Activated CD4-positive, alpha-beta T cell treated with anti-CD3 and anti-CD28 coated beads, Interleukin-2, amount 50 U/mL, for 48 hours (primary cell): ENCODE data around the gene DRICH1.
"Not testable (repeated sequence)": the region's sequence is repeated elsewhere in the genome, so short reads cannot be mapped to it uniquely, and the experiment has no call there.

Source experiments
- DNase-seq, 2 experiments: peaks; one replicate each; pipeline ENCODE4 v3.0.0-alpha.2; 2020

Gene DRICH1

DNA sequence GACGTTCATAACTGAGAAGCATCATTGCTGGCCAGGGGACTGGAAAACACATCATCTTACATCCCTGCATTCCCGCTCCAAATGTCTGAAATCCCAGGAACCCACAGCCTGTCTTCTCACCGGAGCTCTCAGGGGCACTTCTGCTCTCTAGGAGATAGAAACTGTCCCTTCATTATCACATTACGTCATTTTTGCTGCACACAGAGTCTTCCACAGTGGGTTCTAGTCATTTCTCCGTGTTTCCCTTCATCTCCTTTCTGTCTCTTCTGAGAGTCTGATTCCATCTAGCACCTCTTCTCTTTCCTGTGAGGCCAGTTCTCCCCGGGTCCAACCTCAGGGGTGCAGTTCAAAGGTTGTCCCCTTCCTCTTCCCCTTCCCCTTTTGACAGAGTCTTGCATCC lies 36.2 kb downstream of the DRICH1 start:
- not testable (repeated sequence) for DNase-seq

DNA sequence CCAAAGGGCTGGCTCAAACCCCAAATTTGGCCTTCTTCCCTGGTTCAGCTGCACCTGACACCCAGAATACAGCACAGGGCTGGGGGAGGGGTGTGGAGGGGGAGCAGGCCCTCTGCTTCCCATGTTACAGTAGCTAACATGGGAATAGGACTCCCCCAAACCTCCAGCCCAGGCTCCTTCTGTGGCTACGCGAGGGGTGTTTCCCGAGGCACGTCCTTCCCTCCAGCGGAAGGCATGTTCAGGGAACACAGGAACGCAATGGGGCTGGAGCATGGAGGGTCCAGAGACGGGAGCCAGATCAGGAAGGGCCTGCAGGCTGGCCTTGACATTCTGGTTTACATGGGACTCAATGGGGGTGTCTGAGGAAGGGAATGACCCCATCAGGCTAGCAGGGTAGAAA lies 40.3 kb downstream of the DRICH1 start:
- DNase-seq: no peak

DNA sequence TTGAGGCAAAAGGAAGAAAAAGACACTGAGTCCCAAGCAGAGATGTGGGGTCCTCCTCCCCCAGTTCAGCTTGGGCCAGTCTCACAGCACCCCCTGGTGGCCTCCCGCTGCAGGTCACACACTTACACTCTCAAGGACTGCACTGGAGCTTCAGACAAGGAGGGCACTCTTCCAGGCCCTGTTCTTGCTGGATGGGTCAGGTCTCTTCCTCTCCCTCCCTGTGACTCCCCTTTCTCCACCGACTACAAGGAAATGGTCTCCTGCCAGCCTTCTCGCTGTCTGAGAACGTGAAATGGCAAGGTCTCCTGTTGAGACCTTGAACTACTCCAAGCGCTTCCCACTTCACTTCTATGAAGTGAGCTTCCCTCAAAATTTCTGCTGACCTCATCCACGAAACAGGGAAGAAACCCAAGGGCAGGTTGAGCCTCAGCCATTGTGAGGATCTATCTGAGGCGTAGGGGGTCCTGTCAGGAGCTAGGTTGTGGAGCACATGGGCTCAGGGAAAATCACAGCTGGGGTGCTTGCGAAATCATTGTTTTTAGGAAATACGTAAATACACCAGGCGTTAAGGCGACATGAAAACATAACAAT lies 40.8 kb downstream of the DRICH1 start:
- peak; percentile 69 to 71 for DNase-seq

DNA sequence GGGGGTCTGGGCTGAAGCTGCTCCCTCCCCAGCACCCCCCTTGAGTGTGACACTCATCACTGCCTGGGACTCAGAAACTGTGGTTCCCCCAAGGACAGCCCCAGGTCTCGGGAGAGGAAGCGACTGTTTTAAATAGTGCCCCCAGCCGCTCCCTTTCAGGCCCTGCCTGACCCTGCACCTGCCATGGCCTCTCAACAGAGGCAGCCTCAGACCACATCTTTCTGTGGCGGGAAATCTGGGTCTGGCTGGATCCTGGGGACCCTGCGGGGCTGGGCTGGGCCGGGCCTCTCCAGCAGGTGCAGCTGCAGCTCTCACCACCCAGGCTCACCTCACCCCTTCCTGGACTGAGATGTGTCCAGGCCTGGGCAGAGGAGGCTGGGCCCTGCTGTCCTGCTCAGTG lies 48.3 kb downstream of the DRICH1 start:
- DNase-seq: no peak

DNA sequence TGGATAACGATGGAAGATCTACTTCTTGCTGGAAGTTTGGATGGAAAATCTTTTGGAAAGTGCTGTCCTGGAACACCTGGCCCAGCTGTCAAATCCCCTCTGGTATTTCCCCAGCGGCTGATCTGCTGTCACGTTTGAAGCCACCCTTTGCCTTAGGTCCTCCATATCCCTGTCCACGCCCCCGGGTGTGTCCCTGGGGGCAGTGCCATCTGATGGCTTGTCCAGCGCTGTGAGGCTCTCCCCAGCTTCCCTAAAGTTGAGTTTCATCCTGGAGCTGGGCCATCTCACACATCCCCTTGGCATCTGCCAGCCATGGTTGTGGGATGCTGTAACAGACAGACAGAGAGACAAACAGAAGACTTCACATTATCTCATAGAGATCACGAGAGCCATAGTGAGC lies 49.0 kb downstream of the DRICH1 start:
- DNase-seq: no peak

DNA sequence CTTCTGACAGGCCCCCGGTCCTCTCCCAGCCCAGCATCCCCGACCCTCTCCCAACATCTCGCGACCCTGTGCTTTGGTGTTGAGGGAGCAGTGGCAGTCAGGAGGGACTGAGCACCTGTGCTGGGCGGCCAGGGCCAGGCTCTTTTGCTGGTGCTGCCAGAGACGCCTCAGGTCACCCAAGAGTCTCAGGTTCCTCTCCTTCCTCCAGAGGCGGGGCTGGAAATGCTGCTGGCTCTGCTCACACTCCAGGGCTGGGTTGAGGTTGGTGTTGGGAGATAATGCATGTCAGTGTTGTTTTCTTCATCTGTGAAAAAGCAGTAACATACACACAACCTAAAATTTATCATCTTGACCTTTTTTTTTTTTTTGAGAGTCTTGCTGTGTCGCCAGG lies 50.9 kb downstream of the DRICH1 start:
- no peak for DNase-seq

DNA sequence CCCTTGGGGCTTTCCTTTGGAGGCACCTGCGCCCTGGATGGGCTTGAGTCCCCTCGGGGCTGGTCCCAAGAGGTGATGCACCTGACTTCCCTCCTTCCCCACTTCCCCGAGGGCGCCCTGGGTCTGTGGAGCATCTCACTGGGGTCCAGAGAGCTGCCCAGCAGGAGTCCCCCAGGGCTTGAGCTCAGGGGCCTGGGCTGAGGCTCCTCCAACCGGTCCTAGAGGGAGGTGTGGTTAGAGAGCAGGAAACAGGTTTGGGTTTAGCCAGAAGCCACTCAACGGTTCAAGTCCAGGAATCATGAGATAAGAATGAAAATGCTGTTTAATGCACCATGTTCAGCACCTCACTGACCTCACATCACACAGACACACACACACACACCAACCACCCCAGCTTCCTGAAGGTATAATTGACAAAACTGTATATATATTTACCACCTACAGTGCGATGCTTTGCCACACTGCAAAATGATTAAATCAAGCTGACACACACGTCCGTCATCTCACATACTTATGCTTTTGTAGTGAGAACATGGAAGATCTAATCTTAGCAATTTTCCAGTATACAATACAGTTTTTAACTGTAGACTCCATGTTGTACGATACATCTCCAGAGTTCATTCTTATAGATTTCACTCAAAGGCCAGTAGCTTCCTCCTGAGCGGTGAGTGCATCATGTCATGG lies 51.4 kb downstream of the DRICH1 start:
- DNase-seq: no peak

DNA sequence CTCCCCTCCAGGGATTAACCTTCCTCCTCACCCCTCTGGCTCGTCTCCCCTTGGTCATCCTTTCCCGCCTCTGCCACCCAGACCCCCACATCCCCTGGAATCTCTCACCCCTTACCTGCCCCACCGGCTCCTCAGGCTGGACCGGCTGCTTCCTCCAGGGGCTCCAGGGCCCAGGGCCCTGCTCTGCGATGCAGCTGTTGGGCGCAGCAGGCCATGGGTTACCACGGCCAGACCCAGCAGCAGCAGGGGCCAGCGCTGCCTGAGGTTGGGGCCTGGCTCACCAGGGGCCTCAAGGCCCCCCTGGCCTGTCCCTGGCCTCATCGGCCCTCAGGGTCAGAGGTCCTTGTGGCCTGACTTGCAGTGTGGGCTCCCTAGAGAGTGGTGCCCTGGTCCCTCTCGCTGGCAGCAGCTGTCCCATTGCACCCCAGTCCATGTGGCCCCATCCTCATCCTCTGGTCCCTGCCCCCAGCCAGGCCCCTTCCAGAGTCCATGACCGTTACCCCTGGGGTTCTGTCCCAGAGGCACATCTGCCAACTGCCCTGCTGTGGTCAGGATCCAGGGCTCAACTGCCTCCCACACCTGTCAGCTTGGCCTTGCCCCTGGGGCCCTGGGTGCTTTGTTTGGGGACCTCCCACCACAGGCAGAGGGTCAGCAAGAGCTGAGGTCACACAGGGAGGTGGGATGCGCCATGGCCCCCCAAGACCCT lies 52.1 kb downstream of the DRICH1 start, which contains the start of gene IGLL1:
TSS of gene IGLL1 (minus strand) at position 421 of the 706 bp plus-strand sequence. CDS start at position 321, 100 bp downstream.
- no peak for DNase-seq

DNA sequence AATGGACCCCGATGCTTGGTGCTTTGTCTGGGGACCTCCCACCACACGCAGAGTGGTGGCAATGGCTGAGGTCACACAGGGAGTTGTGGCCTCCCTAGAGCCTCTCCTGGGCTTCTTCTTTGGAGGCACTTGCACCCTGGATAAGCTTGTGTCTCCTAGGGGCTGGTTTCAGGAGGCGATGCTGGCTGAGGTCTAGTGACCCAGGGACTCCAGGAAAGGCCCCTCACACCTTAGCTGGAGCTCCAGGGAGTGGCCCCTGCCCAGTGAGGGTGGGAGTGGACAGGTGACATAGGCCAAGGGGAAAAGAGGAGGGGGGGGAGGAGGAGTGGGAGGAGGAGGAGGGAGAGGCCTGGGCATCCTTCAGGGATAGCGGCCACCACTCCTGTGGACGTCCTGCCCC lies 52.8 kb downstream of the DRICH1 start:
- DNase-seq: no peak

DNA sequence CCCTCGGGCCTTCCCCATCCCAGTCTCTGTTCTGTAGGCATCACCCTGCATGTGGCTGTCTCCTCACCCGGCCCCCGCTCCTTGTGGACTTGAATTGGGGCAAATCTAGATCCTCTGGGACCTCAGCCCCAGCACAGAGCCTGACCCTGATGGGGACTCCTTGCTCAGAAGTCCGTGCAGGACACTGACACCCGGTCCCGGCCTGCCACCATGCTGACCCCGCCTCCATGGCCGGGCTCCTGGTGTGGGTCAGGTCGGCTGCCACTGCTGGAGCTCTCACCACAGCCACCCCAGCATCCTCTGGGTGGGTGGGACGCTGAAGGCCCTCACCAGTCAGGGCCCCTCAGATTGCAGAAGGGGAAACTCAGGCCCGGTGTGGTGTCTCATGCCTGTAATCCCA lies 53.8 kb downstream of the DRICH1 start:
- no peak for DNase-seq

DNA sequence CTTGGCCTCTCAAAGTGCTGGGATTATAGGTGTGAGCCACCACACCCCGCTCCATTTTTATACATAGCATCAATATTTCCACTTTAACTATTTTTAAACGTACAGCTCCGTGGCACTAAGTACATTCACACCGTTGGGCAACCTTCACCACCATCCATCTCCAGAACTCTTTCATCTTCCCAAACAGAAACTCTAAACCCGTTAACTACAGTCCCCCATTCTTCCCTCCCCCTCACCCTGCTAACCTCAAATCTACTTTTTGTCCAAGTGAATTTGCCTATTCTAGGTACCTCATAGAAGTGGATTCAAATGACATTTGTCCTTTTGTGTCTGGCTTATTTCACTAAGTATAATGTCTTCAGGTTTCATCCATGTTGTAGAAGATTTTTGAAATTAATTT lies 55.4 kb downstream of the DRICH1 start:
- no peak for DNase-seq

DNA sequence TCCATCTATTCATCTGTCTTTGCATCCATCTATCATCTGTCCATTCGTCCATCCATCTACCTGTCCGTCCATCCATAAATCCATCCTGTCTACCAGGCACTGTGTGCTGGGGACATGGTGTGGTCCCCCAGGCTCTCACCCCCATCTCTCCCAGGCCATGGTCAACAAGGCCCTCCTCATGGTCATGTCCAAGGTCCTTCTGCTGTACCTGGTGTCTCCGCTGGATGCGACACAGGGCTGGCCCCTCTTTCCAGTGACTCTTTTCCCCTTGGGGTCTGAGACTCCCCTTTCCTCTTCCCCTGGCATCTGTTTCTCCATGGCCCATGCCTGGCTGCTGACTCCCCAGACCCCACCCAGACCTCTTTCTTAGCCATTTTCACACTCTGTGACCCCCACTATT lies 56.5 kb downstream of the DRICH1 start:
- DNase-seq: no peak

DNA sequence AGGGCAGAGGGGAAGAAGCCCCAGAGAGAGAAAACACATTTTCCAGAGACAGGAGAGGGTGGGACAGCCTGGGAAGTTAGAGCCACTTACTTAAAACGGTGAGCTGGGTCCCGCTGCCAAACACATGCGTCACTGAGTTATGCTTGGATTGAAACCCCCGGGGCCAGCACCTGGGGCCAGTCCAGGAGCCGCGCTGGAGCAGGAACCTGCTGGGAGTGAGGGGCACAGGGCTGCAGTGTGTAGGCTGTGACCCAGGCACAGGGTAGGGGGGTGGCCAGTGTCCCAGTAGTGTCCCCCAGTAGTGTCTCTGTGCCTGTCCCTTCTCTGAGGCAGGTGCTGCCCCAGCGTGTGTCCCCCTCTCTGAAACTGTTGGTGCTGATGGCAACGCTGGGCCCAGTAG lies 57.2 kb downstream of the DRICH1 start:
- DNase-seq: no peak

DNA sequence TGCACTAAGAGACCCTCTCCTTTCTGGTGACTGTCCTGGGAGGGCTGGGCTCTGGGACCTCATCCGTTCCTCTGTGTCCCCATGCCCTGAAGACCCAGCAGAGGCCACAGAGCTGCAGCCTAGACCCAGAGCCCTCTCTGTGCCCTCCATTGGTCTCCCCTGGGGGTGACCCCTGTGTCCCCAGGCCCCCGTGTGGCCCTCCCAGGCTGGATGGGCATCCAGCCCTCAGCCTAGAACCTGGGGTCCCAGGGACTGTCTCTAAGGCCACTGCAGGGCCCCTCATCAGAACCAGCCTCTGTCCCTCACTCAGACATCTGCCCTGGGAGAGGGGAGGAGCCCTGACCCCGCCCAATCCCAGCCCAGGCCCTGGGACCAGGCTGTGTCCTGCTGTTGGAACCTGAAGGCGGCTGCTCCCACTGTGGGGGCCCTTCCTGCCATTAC lies 57.7 kb downstream of the DRICH1 start:
- DNase-seq: no peak

DNA sequence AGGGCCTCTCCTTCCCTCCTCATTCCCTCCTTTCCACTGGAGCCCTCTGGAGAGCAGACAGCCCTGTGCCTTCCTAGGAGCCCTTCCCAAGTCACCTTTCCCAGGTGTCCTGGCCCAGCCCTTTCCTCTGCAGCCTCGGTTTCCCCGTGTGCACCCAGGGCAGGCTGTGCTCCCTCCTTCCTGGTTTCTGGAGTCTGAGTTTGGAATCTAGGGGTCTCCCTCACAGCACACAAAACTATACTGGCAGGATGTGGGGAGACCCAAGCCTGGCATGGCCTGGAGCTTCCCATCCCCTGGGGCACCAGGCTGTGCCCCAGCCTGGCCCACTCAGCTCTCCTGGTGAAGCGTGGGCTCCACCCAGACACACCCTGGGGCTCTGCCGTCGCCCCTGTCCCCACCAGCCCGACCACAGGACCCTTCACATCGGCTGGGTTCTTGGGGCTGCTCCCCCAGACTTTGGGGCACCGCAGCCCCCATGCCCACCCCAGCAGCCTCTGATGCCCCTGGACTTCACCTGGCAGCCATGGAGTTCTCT lies 58.4 kb downstream of the DRICH1 start:
- not testable (repeated sequence) for DNase-seq

DNA sequence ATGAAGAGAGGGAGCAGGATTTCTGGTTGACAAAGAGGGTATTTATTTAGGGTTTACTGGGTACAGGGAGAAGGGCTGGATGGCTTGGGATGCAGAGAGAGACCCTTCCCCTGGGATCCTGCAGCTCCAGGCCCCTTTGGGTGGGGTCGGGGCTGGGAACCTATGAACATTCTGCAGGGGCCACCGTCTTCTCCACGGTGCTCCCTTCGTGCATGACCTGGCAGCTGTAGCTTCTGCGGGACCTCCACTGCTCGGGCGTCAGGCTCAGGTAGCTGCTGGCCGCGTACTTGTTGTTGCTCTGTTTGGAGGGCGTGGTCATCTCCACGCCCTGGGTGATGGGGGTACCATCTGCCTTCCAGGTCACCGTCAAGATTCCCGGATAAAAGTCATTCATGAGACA lies 59.0 kb downstream of the DRICH1 start:
- not testable (repeated sequence) for DNase-seq

DNA sequence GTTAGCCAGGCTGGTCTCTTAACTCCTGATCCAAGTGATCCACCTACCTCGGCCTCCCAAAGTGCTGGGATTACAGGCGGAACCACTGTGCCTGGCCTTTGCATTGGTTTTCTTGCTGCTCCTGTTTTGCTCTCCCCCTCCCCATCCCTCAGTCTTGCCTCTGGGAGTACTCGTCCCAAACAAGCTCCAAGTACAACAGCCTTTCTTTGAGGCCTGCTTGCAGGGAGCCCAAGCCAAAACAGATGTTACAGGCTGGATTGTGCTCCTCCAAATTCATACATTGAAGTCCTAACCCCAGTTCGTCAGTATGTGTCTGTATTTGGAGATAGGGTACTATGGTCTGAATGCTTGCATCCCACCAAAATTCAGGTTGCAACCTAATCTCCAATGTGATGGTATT lies 60.6 kb downstream of the DRICH1 start:
- DNase-seq: no peak

DNA sequence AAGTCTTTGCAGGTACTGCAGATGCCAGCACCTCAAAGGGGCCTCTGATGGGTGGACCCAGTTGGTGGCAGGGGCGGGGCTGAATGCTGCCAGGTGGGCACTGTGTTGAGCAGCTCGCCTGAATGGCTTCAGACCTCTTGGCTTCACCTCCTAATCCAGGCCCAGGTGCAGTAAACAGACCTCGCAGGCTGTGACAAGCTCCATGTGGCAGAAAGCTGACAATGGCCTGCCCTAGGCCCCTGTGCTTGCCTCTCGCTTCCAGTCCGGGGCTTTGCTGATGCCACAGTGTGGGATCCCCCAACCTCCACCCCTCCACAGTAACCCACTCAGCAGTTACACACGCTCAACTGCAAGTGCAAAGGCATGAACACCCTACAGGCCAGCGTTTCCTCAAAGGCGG lies 61.4 kb downstream of the DRICH1 start:
- DNase-seq: no peak

DNA sequence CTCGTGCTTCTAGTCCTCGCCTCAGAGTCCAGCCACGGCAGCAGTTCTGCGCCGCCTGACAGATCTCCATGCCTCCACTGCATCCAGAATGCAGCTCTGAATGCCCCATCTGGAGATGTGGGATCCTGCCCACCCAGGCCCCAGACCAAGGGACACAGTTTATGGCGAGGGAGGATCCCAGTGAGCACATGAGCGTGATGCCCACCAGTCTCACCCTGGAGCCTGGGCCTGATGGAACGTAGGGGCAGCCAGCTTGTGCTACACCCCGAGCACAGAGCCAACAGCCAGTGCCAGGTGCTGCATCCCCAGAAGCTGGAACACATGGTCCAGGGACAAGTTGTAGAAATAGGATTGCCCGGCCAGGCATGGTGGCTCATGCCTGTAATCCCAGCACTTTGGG lies 62.4 kb downstream of the DRICH1 start:
- no peak for DNase-seq

DNA sequence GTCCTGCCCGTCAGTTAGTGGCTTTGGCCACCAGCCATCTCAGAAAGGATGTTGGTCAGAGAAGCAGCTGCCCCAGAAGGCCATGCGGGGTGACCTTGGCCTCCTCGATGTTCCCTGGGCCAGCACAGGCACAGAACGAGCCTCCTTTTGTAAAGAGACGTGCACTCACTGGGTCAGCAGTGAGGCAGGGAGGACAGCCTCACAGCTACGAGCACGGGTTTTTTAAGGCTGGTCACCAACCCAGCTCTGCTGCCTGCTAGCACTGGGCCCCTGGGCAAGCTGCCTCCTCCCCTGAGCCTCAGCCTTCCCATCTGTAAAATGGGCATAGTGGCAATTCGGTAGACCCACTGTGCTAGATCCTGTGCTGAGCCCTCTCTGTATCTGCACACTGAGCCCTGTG lies 62.8 kb downstream of the DRICH1 start:
- DNase-seq: no peak

DNA sequence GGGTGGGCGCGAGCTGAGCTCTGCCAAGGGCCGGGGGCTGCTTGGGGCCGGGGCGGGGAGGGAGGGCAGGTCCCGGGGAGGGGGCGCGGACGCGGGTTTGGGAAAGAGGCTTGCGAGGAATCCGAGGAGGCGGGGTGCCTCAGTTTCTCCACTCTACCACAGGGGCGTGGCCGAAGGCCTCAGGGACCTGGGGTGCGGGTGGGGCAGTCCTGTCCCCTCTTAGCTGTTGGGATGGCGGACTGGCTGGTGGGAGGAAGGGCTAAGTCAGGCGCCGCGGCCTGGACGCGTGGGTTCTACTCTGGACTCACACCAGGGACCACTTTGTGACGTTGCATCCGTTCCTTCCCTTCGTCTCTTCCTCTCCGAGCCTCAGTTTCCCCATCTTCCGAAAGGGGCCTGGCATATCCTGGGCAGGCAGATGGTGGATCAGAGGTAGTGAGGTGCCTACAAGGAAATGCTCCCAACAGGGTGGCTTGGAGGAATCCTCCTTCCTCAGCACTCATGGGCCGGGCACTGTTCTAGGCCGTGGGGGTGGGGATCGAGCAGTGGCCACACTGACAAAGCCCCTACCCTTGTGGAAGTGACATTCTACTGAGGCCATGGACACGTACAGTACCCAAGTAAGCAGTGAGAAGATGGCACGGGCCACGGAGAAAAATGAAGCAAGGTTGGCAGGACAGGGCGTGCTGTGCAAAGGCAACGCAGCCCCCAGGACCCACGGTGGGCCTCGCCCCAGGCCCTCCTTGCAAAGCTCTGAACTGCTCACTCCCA lies 65.2 kb downstream of the DRICH1 start:
- no peak for DNase-seq

DNA sequence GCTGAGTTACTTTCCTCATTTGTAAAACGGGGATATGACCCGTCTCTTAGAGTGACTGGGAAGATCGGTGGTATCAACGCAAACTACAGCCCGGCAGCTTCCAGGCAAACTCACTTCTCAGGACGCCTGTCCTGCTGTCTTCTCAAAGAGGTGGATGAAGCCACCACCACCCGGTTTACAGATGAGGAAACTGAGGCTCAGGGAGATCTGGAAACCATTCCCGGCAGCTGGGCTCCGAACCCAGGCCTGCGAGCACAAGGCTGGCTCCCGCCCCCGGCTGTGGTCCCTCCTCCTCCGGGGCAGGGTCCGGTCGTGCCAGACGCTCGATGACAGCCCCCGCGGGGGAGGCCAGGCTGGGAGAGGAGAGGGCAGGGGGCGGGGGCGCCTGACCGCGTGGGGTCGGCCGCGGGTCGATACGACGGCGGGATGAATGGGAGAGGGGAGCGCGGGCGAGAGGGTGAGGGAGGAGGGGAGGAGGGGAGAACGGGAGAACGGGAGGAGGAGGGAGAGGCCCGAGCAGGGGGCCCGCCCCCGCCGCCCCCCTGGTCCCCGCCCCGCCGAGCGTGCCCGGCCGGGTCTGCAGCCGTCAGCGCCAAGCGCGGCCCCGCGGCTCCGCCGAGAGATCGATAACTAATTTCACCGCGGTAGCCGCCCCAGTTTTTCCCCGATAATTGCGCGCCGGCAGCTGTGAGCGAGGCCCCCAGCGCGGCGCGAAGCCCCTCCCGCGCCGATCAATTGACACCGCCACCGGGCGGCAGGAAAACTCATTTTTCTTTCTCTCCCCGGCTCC lies 66.0 kb downstream of the DRICH1 start:
- peak in 1 of 2 experiments; percentile 10 for DNase-seq
